GM12878 (cell line): ENCODE data around the gene PAFAH2.

ENCODE experiments used
- ATF7 ChIP-seq: fragments of 450-650 bp; IDR thresholded peaks from 2 replicates; pipeline ENCODE4 v1.6.1; 2016; ENCODE audit warnings: low read depth, mild to moderate bottlenecking
- POLR2A ChIP-seq: IDR thresholded peaks from 2 replicates; pipeline ENCODE4 v1.6.1; 2011; ENCODE audit warnings: low read depth, mild to moderate bottlenecking, low read length
- SREBF2 ChIP-seq: IDR thresholded peaks from 2 replicates; pipeline ENCODE4 v1.6.1; 2012; ENCODE audit warnings: mild to moderate bottlenecking, low read length
- YBX1 ChIP-seq: fragments of 450-650 bp; IDR thresholded peaks from 2 replicates; pipeline ENCODE4 v1.6.1; 2016; ENCODE audit warnings: antibody characterized with exemption
- TF ChIP-seq, protein P1 (sequence below), 3 experiments: IDR thresholded peaks in 2 of 3; conservative IDR thresholded peaks in 1 of 3; 2 replicates each; pipeline ENCODE4 v1.5.1; 2011; ENCODE audit warnings: low read depth in 3 of 3, low read length in 3 of 3, mild to moderate bottlenecking in 3 of 3, control low read depth in 2 of 3, moderate library complexity in 2 of 3, inconsistent platforms in 1 of 3, mixed read lengths in 1 of 3; ENCODE audit not compliant: control insufficient read depth in 2 of 3, insufficient read depth in 1 of 3; ENCODE audit errors: extremely low read depth in 1 of 3
- TF ChIP-seq, protein P2 (sequence below): fragments of 150-350 bp; IDR thresholded peaks from 2 replicates; pipeline ENCODE4 v1.6.1; 2014; ENCODE audit warnings: mild to moderate bottlenecking, low read depth, low read length

DNA sequence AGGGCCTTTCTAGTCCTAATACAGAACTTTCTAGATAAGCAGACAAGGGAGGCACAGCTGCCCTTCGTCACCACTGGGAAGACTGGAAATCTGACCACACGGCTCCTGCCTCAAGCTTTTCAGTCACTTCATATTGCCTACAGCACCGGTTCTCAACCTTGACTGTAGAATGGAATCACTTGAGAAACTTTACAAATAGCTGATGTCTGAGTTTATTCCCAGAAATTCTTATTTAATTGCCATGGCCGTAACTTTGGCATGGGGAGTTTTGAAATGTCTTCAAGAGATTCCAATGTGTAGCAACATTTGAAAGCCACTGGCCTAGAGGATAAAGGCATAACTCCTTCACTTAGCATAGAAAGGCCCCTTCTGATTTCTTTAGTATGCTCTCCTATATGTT, 49.2 kb downstream of the PAFAH2 start:
- TF ChIP-seq SREBF2, result no peak
- no peak for TF ChIP-seq YBX1
- TF ChIP-seq, protein P1, sequence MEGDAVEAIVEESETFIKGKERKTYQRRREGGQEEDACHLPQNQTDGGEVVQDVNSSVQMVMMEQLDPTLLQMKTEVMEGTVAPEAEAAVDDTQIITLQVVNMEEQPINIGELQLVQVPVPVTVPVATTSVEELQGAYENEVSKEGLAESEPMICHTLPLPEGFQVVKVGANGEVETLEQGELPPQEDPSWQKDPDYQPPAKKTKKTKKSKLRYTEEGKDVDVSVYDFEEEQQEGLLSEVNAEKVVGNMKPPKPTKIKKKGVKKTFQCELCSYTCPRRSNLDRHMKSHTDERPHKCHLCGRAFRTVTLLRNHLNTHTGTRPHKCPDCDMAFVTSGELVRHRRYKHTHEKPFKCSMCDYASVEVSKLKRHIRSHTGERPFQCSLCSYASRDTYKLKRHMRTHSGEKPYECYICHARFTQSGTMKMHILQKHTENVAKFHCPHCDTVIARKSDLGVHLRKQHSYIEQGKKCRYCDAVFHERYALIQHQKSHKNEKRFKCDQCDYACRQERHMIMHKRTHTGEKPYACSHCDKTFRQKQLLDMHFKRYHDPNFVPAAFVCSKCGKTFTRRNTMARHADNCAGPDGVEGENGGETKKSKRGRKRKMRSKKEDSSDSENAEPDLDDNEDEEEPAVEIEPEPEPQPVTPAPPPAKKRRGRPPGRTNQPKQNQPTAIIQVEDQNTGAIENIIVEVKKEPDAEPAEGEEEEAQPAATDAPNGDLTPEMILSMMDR (IDR thresholded peaks at IDR 0.05 in 2 of 3, conservative IDR thresholded peaks at IDR 0.05 in 1 of 3; ENCODE audit: control insufficient read depth in 2 of 3, extremely low read depth in 1 of 3, insufficient read depth in 1 of 3, low read depth in 3 of 3, low read length in 3 of 3), result no peak
- TF ChIP-seq, protein P2, sequence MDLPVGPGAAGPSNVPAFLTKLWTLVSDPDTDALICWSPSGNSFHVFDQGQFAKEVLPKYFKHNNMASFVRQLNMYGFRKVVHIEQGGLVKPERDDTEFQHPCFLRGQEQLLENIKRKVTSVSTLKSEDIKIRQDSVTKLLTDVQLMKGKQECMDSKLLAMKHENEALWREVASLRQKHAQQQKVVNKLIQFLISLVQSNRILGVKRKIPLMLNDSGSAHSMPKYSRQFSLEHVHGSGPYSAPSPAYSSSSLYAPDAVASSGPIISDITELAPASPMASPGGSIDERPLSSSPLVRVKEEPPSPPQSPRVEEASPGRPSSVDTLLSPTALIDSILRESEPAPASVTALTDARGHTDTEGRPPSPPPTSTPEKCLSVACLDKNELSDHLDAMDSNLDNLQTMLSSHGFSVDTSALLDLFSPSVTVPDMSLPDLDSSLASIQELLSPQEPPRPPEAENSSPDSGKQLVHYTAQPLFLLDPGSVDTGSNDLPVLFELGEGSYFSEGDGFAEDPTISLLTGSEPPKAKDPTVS, result no peak
- TF ChIP-seq POLR2A, result no peak
- no peak for TF ChIP-seq ATF7
